ENCODE data around the gene SCAMP1.

Gene SCAMP1

GRCh38 chr5:78504704-78505677, 144.6 kb downstream of the SCAMP1 start:
- Histone ChIP-seq H3K4me3 (ENCODE audit: low read depth, low read length) (peak overlapping the region; percentile 37; the same call in 1 of the 2 replicates), H2AFZ (ENCODE audit: low read length, unreplicated experiment) (no peak overlapping the region), H3K79me2 (ENCODE audit: control insufficient read depth, insufficient read depth, low read length, unreplicated experiment) (peaks cover 74% of the 10 kb centered on the region), H3K36me3 (ENCODE audit: insufficient read depth, low read length) (no peaks in the 10 kb centered on the region), H3K27me3 (ENCODE audit: insufficient read depth, low read length) (no peaks in the 10 kb centered on the region), H3K27ac (ENCODE audit: low read depth, low read length) (peak overlapping the region; percentile 91), H3K4me1 (ENCODE audit: control insufficient read depth, insufficient read depth, low read length, unreplicated experiment) (peaks cover 90% of the 10 kb centered on the region)

GRCh38 chr5:78505860-78506259, 145.4 kb downstream of the SCAMP1 start:
- Histone ChIP-seq H3K27me3 (ENCODE audit: insufficient read depth, low read length) (no peaks in the 10 kb centered on the region), H3K4me1 (ENCODE audit: control insufficient read depth, insufficient read depth, low read length, unreplicated experiment) (peaks cover 85% of the 10 kb centered on the region), H3K27ac (ENCODE audit: low read depth, low read length) (peak overlapping the region; percentile 91), H2AFZ (ENCODE audit: low read length, unreplicated experiment) (no peak overlapping the region), H3K4me3 (ENCODE audit: low read depth, low read length) (no peak overlapping the region; the same call in 1 of the 2 replicates), H3K79me2 (ENCODE audit: control insufficient read depth, insufficient read depth, low read length, unreplicated experiment) (peaks cover 69% of the 10 kb centered on the region), H3K36me3 (ENCODE audit: insufficient read depth, low read length) (no peaks in the 10 kb centered on the region)

GRCh38 chr5:78506261-78507024, 146.0 kb downstream of the SCAMP1 start:
- Histone ChIP-seq H2AFZ (ENCODE audit: low read length, unreplicated experiment) (no peak overlapping the region), H3K4me1 (ENCODE audit: control insufficient read depth, insufficient read depth, low read length, unreplicated experiment) (peaks cover 83% of the 10 kb centered on the region), H3K27me3 (ENCODE audit: insufficient read depth, low read length) (no peaks in the 10 kb centered on the region), H3K4me3 (ENCODE audit: low read depth, low read length) (peak overlapping the region; percentile 0; the same call in 1 of the 2 replicates), H3K27ac (ENCODE audit: low read depth, low read length) (peak overlapping the region; percentile 91), H3K79me2 (ENCODE audit: control insufficient read depth, insufficient read depth, low read length, unreplicated experiment) (peaks cover 70% of the 10 kb centered on the region), H3K36me3 (ENCODE audit: insufficient read depth, low read length) (no peaks in the 10 kb centered on the region)

- Histone ChIP-seq H3K4me1 (ENCODE audit: control insufficient read depth, insufficient read depth, low read length, unreplicated experiment) (peaks cover 72% of the 10 kb centered on the region), H3K4me3 (ENCODE audit: low read depth, low read length) (peak overlapping the region; percentile 84), H2AFZ (ENCODE audit: low read length, unreplicated experiment) (no peak overlapping the region), H3K79me2 (ENCODE audit: control insufficient read depth, insufficient read depth, low read length, unreplicated experiment) (peaks cover 68% of the 10 kb centered on the region), H3K27me3 (ENCODE audit: insufficient read depth, low read length) (no peaks in the 10 kb centered on the region), H3K27ac (ENCODE audit: low read depth, low read length) (peak overlapping the region; percentile 69; the same call in 1 of the 2 replicates), H3K36me3 (ENCODE audit: insufficient read depth, low read length) (no peaks in the 10 kb centered on the region)
Measured at GRCh38 chr5:78507531-78507930, 147.1 kb downstream of the SCAMP1 start.

GRCh38 chr5:78508186-78508765, 147.9 kb downstream of the SCAMP1 start:
- Histone ChIP-seq H3K79me2 (ENCODE audit: control insufficient read depth, insufficient read depth, low read length, unreplicated experiment) (peaks cover 61% of the 10 kb centered on the region), H3K27ac (ENCODE audit: low read depth, low read length) (peak overlapping the region; percentile 69), H3K4me3 (ENCODE audit: low read depth, low read length) (peak overlapping the region; percentile 84), H2AFZ (ENCODE audit: low read length, unreplicated experiment) (no peak overlapping the region), H3K4me1 (ENCODE audit: control insufficient read depth, insufficient read depth, low read length, unreplicated experiment) (peaks cover 67% of the 10 kb centered on the region), H3K27me3 (ENCODE audit: insufficient read depth, low read length) (no peaks in the 10 kb centered on the region), H3K36me3 (ENCODE audit: insufficient read depth, low read length) (no peaks in the 10 kb centered on the region)

- Histone ChIP-seq H3K36me3 (ENCODE audit: insufficient read depth, low read length) (no peaks in the 10 kb centered on the region), H3K4me3 (ENCODE audit: low read depth, low read length) (peak overlapping the region; percentile 84), H3K27me3 (ENCODE audit: insufficient read depth, low read length) (no peaks in the 10 kb centered on the region), H3K79me2 (ENCODE audit: control insufficient read depth, insufficient read depth, low read length, unreplicated experiment) (peaks cover 53% of the 10 kb centered on the region), H3K4me1 (ENCODE audit: control insufficient read depth, insufficient read depth, low read length, unreplicated experiment) (peaks cover 63% of the 10 kb centered on the region), H3K27ac (ENCODE audit: low read depth, low read length) (peak overlapping the region; percentile 69; the same call in 1 of the 2 replicates), H2AFZ (ENCODE audit: low read length, unreplicated experiment) (no peak overlapping the region)
Measured at GRCh38 chr5:78509145-78509865, 148.9 kb downstream of the SCAMP1 start.

GRCh38 chr5:78509884-78510769, 149.7 kb downstream of the SCAMP1 start:
- H3K79me2 ChIP-seq (ENCODE audit: control insufficient read depth, insufficient read depth, low read length, unreplicated experiment) = peaks cover 51% of the 10 kb centered on the region
- H3K27ac ChIP-seq (ENCODE audit: low read depth, low read length) = peak overlapping the region; percentile 69; the same call in 1 of the 2 replicates
- no peaks in the 10 kb centered on the region for H3K36me3 ChIP-seq (ENCODE audit: insufficient read depth, low read length)
- H2AFZ ChIP-seq (ENCODE audit: low read length, unreplicated experiment) = no peak overlapping the region
- no peaks in the 10 kb centered on the region for H3K27me3 ChIP-seq (ENCODE audit: insufficient read depth, low read length)
- peak overlapping the region; percentile 84 for H3K4me3 ChIP-seq (ENCODE audit: low read depth, low read length)
- peaks cover 64% of the 10 kb centered on the region for H3K4me1 ChIP-seq (ENCODE audit: control insufficient read depth, insufficient read depth, low read length, unreplicated experiment)

GRCh38 chr5:78511121-78511906, 150.9 kb downstream of the SCAMP1 start:
- Histone ChIP-seq H3K4me3 (ENCODE audit: low read depth, low read length) (no peak overlapping the region), H3K4me1 (ENCODE audit: control insufficient read depth, insufficient read depth, low read length, unreplicated experiment) (peaks cover 59% of the 10 kb centered on the region), H3K27me3 (ENCODE audit: insufficient read depth, low read length) (no peaks in the 10 kb centered on the region), H3K27ac (ENCODE audit: low read depth, low read length) (no peak overlapping the region), H2AFZ (ENCODE audit: low read length, unreplicated experiment) (no peak overlapping the region), H3K36me3 (ENCODE audit: insufficient read depth, low read length) (no peaks in the 10 kb centered on the region), H3K79me2 (ENCODE audit: control insufficient read depth, insufficient read depth, low read length, unreplicated experiment) (peaks cover 39% of the 10 kb centered on the region)

- Histone ChIP-seq H3K4me1 (ENCODE audit: control insufficient read depth, insufficient read depth, low read length, unreplicated experiment) (peaks cover 51% of the 10 kb centered on the region), H2AFZ (ENCODE audit: low read length, unreplicated experiment) (no peak overlapping the region), H3K4me3 (ENCODE audit: low read depth, low read length) (no peak overlapping the region), H3K36me3 (ENCODE audit: insufficient read depth, low read length) (no peaks in the 10 kb centered on the region), H3K79me2 (ENCODE audit: control insufficient read depth, insufficient read depth, low read length, unreplicated experiment) (peaks cover 33% of the 10 kb centered on the region), H3K27ac (ENCODE audit: low read depth, low read length) (no peak overlapping the region), H3K27me3 (ENCODE audit: insufficient read depth, low read length) (no peaks in the 10 kb centered on the region)
Measured at GRCh38 chr5:78512435-78512834, 152.0 kb downstream of the SCAMP1 start.

All from ACC112 (cell line).